ENCODE data around the gene CEP95.

Gene CEP95

DNA sequence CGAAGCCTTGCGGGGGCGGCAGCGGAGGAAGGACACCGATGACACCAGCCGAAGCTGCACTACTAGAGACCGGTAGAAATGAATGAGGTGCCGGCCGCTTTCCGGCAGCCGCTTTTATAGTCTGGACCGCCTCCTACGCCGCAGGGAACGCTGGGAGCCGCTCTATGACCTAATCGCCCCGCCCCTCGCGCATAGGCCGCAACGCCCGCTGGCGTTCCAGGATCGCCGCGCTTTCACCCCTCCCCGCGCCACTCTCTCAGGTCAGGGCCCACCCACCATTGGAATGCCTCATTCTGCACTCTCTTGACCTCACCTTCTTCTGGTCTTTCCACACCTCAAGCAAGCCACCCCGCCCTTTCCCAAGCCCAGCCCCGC lies 589 bp upstream of the CEP95 start, which contains the start of gene DDX5 (continued):
- TF ChIP-seq HIC1 (tag by site-specific recombination; IDR thresholded peaks at IDR 0.05): no peak
- no peak for TF ChIP-seq ZNF37A (tag by site-specific recombination; IDR thresholded peaks at IDR 0.05)
- peak; percentile 65; the same call in 1 of the 2 replicates for TF ChIP-seq ZSCAN30 (tag by site-specific recombination; IDR thresholded peaks at IDR 0.05)
- no peak for TF ChIP-seq ZNF311 (tag by site-specific recombination; IDR thresholded peaks at IDR 0.05; ENCODE audit: borderline replicate concordance)
- TF ChIP-seq ZNF292 (tag by site-specific recombination; IDR thresholded peaks at IDR 0.05; ENCODE audit: borderline replicate concordance, low read depth): no peak
- TF ChIP-seq ZNF530 (tag by site-specific recombination; IDR thresholded peaks at IDR 0.05; ENCODE audit: low read depth): no peak
- TF ChIP-seq KLF16 (tag by site-specific recombination; IDR thresholded peaks at IDR 0.05): peak; percentile 33; the same call in 1 of the 2 replicates
- TF ChIP-seq, protein P1, sequence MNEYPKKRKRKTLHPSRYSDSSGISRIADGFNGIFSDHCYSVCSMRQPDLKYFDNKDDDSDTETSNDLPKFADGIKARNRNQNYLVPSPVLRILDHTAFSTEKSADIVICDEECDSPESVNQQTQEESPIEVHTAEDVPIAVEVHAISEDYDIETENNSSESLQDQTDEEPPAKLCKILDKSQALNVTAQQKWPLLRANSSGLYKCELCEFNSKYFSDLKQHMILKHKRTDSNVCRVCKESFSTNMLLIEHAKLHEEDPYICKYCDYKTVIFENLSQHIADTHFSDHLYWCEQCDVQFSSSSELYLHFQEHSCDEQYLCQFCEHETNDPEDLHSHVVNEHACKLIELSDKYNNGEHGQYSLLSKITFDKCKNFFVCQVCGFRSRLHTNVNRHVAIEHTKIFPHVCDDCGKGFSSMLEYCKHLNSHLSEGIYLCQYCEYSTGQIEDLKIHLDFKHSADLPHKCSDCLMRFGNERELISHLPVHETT (tag by site-specific recombination; IDR thresholded peaks at IDR 0.05): no peak
- TF ChIP-seq ZNF148 (tag by site-specific recombination; IDR thresholded peaks at IDR 0.05; ENCODE audit: borderline replicate concordance): no peak
- no peak for TF ChIP-seq ZNF391 (tag by site-specific recombination; IDR thresholded peaks at IDR 0.05; ENCODE audit: borderline replicate concordance, low read depth)
- peak; percentile 99 for TF ChIP-seq KLF1 (tag by site-specific recombination; IDR thresholded peaks at IDR 0.05)
- TF ChIP-seq ZNF184 (tag by site-specific recombination; IDR thresholded peaks at IDR 0.05): no peak
- TF ChIP-seq ZNF423 (tag by site-specific recombination; IDR thresholded peaks at IDR 0.05): no peak
- no peak for TF ChIP-seq SETDB1 (IDR thresholded peaks at IDR 0.05; ENCODE audit: insufficient read length, low read length)
- no peak for TF ChIP-seq ZNF792 (tag by site-specific recombination; IDR thresholded peaks at IDR 0.05)
- no peak for TF ChIP-seq ZXDB (tag by site-specific recombination; IDR thresholded peaks at IDR 0.05)
- TF ChIP-seq ZBTB1 (tag by site-specific recombination; IDR thresholded peaks at IDR 0.05): no peak
- no peak for TF ChIP-seq ZNF529 (tag by site-specific recombination; IDR thresholded peaks at IDR 0.05; ENCODE audit: insufficient replicate concordance)
- TF ChIP-seq SALL2 (tag by site-specific recombination; IDR thresholded peaks at IDR 0.05; ENCODE audit: borderline replicate concordance): no peak
- TF ChIP-seq PATZ1 (tag by site-specific recombination; IDR thresholded peaks at IDR 0.05): no peak
- TF ChIP-seq ZNF221 (tag by site-specific recombination; IDR thresholded peaks at IDR 0.05; ENCODE audit: borderline replicate concordance): no peak
- no peak for TF ChIP-seq ZBTB44 (tag by site-specific recombination; IDR thresholded peaks at IDR 0.05)
- no peak; the same call in 1 of the 2 replicates for TF ChIP-seq KLF7 (tag by site-specific recombination; IDR thresholded peaks at IDR 0.05; ENCODE audit: borderline replicate concordance)
- no peak for TF ChIP-seq ZNF664 (tag by site-specific recombination; IDR thresholded peaks at IDR 0.05)
- TF ChIP-seq, protein P2, sequence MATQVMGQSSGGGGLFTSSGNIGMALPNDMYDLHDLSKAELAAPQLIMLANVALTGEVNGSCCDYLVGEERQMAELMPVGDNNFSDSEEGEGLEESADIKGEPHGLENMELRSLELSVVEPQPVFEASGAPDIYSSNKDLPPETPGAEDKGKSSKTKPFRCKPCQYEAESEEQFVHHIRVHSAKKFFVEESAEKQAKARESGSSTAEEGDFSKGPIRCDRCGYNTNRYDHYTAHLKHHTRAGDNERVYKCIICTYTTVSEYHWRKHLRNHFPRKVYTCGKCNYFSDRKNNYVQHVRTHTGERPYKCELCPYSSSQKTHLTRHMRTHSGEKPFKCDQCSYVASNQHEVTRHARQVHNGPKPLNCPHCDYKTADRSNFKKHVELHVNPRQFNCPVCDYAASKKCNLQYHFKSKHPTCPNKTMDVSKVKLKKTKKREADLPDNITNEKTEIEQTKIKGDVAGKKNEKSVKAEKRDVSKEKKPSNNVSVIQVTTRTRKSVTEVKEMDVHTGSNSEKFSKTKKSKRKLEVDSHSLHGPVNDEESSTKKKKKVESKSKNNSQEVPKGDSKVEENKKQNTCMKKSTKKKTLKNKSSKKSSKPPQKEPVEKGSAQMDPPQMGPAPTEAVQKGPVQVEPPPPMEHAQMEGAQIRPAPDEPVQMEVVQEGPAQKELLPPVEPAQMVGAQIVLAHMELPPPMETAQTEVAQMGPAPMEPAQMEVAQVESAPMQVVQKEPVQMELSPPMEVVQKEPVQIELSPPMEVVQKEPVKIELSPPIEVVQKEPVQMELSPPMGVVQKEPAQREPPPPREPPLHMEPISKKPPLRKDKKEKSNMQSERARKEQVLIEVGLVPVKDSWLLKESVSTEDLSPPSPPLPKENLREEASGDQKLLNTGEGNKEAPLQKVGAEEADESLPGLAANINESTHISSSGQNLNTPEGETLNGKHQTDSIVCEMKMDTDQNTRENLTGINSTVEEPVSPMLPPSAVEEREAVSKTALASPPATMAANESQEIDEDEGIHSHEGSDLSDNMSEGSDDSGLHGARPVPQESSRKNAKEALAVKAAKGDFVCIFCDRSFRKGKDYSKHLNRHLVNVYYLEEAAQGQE (tag by site-specific recombination; IDR thresholded peaks at IDR 0.05): no peak
- no peak for TF ChIP-seq ZNF555 (tag by site-specific recombination; conservative IDR thresholded peaks at IDR 0.05)
- TF ChIP-seq ZNF140 (tag by site-specific recombination; IDR thresholded peaks at IDR 0.05): no peak
- TF ChIP-seq BCL11B (tag by site-specific recombination; IDR thresholded peaks at IDR 0.05; ENCODE audit: low read depth): peak; percentile 96
